DMS53 treated with DMSO at 0.1 percent for 48 hours (cell line): ENCODE data around the gene RNASE13.
A peak's percentile ranks its signal among the peaks of the same experiment; 100 is the strongest.
"Not testable (repeated sequence)": the region's sequence is repeated elsewhere in the genome, so short reads cannot be mapped to it uniquely, and the experiment has no call there.

Source experiments
- DNase-seq: peaks from one replicate; lab custom pipeline; 2025; ENCODE audit not compliant: unreplicated experiment; lab: John Stamatoyannopoulos, UW

The RNASE13 gene

DNA sequence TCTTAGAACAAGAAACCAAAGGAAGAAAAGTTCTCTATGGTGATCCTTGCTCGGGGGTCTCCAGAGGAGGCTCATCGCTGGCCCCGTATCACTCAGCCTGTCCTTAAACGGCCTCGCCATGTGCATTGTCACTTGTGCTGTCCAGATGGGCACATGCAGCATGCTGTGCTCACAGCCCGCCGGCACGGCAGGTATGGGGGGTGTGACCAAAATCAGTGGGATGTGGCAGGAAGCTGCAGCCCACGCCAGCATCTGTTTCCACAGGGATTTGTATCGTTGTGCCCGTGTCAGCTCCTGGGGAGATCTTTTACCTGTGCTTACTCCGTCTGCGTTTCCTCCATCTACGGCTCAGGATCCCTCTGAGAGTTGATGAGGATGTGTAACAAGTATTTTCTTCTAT is 38.1 kb downstream of the RNASE13 start:
- DNase-seq: no peak

DNA sequence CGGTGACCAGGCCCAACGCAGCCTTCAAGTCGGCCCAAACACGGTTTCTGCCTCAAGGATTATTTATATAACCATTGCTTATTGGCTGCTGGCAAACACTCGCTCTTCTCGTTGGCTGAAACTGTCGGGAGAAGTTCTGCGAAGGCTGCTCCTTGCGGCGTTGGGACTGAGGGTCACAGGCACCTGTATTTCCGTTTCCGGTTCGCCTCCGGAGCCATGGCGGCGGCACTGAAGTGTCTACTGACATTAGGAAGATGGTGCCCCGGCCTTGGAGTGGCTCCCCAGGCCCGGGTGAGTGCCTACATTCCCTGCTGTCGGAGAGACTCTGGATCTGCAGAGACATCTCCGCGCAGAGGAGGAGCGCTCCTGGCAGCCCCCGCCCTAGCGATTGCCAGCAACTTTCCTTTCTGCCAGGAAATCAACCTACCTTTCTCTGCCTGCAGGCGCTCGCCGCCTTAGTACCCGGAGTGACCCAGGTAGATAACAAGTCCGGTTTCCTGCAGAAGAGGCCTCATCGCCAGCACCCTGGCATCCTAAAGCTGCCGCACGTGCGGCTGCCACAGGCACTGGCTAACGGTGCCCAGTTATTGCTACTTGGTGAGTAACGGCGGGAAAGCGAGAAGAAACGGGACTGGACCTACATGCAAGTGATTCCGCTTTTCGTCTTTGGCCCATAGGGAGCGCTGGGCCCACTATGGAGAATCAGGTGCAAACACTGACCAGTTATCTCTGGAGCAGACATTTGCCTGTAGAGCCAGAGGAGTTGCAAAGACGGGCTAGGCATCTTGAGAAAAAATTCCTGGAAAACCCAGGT is 44.6 kb downstream of the RNASE13 start, which contains the start of gene METTL17:
Gene METTL17, plus strand, starts transcription at position 194 of the 814 bp plus-strand sequence. Its CDS starts 23 bp downstream, at position 217.
- DNase-seq: peak; percentile 64

DNA sequence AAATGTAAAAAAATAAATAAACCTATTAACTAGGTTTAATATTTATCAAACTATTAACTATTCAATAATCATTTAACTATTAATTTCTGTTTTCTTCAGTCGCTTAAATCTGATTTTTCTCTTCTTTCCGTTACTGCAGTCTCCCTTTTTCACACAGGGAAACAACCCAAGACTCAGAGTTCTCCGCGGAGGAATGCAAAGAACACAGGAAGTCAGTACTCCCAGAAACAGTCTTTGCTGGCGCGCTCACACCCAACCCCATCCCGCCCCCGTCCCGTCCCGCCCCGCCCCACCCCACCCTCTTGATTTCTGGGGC is 45.2 kb downstream of the RNASE13 start:
- no peak for DNase-seq

DNA sequence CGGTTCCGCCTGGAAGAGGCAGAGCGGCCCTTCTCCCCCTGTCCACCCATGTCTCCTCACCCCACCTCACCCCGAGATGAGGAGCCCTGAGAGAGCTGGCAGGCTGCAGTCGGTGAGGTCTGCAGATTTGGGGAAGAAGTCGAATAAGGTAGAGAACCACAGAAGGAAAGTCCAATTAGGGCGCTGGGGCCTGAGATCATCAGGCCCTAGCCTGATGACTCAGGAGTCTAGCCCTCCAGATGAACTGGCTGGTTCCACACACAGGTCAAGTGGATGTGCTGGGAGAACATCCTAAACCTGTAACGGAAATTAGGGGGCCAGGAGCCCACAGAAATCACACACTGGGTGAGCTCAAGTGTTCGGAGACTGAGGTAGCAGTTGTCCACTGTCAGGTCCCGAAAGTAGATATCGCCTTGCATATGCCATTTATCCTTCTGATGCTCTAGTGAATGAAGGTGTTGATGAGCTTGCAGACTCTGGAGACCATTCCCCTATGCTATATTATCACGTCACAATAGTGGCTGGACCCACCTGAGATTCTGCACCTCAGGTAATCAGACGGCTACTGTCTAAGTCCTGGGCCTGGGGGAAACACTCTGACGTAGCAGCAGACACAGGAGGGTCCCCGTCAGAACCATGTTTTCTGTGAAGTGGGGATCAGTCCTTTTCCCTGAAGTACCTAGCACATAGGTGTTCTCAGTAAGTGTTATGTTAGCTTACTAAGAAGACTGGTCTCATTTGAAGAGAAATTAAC is 45.7 kb downstream of the RNASE13 start:
- no peak for DNase-seq

DNA sequence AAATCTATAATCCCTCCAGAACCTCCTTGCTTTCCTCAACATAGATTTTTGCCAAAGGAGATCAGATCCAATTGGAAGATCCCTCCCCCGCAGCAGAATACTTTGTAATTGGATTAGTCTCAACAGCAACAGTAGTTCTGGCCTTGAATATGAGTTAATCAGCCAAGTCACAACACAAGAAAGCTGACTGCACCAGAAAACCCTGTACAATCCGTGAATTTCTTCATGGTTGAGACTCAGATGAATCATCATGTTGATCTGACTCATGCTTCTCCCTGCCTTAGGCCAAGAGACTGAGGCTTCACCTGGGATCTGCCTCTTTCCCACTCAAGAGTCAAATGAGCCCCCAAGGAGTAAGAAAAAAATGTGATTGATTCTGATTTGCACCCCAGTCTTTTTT is 47.8 kb downstream of the RNASE13 start:
- no peak for DNase-seq

DNA sequence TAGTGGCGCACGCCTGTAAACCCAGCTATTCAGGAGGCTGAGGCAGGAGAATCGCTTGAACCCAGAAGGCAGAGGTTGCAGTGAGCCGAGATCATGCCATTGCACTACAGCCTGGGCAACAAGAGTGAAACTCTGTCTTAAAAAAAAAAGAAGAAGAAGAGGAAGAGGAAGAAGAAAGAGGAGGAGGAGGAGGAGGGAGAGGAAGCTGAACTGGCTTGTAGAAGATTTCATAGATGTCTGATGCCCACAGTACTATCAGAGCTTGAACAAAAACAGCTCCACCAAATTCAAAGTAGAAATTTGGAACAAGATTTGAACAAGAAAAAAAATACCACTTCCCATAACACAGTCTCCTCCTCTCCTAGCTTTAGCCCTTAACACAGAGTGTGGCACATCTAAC is 49.0 kb downstream of the RNASE13 start:
- not testable (repeated sequence) for DNase-seq
